SKM-1 treated with dmso at 0.1 percent for 144 hours (cell line): ENCODE measurements around the gene ILKAP.

Experiments used
- DNase-seq: peaks from one replicate; lab custom pipeline; 2025; ENCODE audit not compliant: unreplicated experiment; lab: John Stamatoyannopoulos, UW

Gene ILKAP

DNA sequence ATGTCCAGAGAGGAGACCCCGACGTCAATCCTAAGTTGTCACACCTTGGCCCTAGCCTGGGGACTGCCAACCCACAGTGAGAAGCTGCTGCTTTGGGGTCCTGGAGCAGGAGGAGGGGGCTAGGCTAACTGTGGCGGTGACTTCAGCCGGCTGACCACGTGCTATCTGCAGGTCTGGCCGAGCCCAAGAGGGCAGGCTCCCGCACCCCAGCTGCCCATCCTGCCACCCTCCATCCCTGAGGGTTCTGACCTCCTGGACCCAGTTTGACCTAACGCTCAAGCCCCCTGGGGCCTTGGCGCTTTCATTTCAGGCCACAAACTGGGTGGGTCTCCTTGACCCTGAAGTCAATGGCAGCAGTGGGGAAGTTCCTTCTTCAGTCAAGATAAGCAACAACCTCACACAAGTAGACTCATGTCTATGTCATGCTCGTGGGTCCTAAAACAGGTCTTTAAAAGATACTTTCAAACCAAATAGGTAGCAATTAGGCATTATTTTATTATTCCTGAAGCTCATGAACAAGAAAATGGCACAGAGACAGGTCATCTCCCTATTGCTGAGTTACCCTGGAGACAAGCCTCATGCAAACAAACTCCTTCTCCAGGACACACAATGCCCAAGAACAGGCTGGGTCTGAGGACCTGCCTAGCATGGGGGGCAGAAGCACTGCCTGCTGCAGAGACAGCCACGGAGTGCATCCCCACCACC is 34.1 kb upstream of the ILKAP start:
- DNase-seq: no peak

DNA sequence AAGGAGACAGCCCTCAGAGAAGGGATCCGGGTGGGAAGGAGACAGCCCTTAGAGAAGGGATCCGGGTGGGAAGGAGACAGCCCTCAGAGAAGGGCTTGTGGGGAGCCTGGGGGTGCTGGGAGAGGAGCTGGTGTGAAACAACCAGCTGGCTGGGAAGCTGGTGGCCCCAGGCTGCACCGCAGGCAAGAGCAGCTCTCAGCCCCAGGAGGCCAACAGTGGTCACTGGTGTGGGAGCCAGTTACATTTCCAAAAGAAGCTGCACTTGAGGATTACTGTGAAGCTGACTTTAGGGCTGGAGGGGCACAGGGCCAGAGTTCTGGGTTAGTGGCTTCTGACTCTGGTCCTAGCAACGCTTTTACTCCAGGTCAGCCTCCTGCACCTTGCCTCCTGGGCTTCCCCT is 33.1 kb upstream of the ILKAP start:
- no peak for DNase-seq

DNA sequence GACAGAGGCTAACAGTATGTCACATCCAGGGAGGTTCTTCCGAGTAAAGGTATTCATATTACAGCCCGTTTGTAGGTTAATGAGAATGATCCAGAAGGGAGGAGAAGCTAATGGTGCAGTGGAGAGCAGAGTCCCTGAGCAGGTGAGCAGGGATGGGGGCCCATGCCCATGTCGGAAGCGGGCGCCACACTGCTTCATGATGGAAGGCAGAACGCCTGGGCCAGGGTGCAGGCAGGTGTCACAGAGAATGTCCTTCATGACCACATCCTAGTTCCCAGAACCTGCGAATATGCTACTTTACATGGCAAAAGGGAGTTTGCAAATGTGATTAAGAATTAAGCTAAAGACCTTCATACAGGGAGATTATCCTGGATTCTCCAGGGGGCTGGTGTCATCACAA is 32.4 kb upstream of the ILKAP start:
- no peak for DNase-seq

DNA sequence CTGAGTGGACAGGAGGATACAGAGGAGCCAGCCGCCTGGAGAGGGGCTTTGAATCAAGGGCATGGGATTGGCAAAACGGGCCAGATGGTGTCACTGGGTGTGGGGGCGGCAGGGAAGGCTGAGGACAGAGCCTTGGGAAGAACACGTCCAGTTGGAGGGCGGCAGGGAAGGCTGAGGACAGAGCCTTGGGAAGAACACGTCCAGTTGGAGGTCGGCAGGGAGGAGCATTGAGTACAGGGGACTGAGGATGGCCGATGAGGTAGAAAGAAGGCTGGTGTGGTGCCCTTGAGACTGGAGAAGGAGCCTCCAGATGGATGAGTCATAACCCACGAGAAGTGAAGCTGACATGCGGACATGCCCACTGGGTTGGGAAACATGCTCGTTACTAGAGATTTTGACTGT is 31.8 kb upstream of the ILKAP start:
- no peak for DNase-seq

DNA sequence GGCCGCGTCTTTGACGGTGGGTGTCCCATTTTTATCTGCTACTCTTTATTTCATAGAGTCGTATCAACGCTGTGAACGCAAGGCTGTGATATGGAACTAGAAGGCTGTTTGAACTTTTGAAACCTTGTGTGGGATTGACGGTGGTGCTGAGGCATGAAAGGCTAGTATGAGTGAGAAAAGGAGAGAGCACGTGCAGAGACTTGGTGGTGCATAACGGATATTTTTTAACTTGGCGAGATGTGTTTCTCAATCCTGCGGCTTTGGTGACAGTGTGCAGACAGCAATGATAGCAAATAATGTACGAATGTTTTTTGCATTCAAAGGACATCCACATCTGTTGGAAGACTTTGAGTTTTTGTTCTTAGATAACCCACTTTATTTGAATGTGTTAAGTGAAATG is 30.1 kb upstream of the ILKAP start:
- DNase-seq: no peak

DNA sequence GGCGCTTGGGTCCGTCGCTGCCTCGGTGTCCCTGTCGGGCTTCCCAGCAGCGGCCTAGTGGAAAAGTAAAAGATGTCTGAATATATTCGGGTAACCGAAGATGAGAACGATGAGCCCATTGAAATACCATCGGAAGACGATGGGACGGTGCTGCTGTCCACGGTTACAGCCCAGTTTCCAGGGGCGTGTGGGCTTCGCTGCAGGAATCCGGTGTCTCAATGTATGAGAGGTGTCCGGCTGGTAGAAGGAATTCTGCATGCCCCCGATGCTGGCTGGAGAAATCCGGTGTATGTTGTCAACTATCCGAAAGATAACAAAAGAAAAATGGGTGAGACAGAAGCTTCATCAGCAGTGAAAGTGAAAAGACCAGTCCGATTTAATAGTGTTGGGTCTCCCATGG is 28.3 kb upstream of the ILKAP start:
- DNase-seq: no peak

DNA sequence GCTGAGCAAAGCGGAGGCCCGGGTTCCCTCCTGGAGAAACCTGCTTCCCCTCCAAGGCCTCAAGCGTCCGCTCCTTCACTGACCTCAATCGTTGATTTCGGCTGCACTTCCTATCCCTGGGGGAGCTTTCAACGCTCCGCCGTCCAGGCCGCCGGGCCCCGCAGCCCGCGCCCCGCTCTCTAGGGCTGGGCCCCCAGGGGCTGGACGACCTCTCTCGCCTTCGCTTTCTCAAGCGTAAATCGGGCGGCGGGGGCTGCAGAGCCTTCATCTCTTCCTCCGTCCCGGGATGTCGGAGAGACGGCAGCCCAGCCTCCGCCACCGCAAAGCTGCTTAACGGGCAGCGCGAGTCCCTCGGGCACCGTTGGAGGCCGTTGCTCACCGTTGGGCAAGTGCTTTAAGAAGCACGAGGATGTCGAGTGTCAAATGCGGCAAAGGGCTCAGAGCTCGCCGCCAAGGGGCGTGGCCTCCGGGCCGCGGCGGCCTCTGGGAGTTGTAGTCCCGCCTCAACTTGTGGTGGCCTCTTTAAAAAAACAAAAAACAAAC is 27.8 kb upstream of the ILKAP start:
- DNase-seq: no peak

DNA sequence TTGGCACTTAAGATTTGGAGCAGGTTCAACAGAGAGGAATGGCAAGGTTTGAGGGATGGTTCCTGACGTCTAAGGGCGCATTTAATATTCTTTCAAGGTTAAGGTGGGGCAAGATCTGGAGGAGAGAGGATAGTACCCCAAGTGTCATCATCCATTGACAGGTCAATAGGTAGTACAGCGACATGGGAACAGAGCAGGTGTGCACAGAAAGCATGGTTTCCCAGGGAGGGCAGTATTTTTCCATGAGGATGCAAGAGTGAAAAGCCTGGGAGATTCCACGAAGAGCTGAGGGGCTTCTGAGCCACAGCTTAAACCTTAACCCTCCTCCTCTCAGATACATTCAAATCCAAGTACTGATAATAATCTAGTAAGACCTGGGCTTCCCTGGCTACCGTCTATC is 27.2 kb upstream of the ILKAP start:
- DNase-seq: no peak

DNA sequence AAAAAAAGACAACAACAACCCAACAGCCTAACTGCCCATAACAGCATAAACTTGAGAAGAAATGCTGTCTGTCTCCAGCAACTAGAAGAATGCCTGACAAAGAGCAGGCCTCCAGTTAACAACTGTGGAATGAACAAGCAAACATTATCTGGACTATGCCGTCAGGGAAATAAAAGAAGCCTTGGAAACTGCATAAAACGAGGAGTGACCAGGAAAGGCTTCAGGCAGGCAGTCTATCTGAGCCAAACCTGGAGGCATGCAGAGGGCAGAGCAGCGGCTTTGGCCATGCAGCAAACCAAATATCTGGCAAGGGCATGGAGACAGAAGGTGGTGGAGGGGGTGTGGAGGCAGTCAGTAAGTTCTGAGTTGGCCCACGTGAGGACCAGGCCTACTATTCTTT is 25.2 kb upstream of the ILKAP start:
- no peak for DNase-seq

DNA sequence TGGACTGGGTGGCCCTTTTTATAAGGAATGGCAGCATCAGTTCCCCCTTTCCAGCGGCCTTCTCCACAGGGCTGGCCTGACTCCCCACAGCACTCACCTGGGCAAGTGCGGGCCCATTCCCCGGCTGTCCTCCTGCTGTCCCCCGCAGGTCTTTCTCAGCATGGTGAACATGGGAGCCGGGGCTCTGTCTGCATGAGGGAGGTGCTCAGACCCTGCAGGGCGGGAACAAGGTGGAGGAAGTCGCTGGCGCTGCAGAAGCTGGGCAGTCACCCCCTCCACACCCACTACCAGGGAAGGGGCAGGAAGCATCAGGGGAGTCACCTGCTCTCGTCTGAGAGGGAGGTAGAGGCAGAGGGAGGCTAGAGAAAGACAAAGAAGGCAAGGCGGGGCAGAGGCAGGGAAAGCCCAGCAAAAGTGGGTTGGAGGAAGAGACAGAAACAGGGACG is 24.1 kb upstream of the ILKAP start:
- DNase-seq: no peak

DNA sequence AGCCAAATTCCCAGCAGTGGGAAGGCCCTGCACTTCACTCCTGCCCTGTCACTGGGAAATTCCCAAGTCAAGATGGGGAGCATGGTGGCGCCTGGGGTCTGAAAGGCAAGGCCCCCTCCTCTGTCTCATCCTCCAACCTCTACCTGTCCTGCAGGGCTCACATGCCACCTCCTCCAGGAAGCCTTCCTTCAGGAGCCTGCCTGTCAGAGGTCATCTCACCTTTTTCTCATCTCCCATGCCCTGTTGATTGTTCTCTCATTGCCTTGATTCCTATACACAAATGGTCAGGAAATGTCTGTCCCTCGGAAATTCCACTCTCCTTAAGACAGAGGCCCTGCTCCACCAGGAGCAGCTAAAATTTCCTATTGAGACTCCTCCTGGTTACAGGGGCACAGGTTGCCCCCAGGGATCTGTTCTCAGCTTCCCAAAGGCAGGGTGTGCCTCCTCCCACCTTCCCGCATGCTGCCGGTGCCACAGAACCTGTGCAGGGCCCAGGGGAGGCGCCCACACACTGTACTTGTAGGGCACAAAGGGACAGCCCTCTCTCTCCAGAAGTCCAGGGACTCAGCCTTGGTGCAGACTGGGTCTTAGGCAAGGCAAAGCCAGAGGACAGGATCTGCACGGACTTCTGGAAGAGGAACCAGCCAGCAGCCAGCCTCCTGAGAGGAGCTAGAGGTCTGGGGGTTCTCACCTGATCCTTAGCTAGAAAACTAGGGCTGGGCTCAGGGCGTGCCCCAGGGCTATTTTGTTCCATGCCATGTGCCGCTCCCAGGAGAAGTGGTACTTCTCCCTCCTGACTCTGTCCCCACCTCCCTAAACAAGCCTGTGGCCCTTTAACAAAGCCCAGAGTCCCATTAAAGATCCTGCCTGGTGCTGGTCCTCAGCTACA is 23.4 kb upstream of the ILKAP start:
- DNase-seq: no peak

DNA sequence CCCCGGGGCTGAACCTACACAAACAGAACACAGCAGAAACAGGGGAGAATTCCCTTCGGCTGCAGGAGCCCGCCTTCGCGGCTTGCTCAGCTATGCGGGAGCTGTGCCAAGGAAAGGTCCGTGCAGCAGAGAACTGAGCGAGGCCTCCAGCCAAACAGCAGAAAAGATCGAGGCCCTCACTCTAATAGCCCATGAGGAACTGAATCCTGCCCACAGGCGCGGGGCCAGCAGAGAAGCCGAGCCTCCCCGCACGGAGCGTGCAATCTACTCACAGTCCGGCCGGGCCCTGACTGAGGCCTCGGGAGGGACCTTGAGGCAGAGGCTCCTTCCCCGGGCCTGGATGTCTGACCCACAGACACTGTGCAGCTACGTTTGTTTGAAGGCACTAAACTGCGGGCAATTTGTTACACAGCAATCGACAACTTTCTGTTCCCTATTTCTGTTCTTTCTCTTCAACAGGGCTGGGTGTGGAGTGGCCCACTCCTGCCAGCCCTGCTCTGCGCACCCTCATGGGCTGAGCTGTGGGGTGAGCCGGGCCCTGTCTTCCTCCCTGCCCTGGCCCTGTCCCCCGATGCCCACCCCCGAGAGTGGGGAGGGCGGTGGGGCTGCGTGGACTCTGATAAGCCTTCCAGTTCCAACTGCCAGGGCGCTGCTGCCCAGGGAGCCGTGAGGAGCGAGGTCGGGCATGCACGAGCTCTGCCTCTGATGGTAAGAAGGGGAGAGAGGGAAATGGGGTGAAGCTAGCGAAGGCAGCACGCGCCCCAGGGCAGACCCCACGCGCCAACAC is 22.6 kb upstream of the ILKAP start:
- DNase-seq: no peak

DNA sequence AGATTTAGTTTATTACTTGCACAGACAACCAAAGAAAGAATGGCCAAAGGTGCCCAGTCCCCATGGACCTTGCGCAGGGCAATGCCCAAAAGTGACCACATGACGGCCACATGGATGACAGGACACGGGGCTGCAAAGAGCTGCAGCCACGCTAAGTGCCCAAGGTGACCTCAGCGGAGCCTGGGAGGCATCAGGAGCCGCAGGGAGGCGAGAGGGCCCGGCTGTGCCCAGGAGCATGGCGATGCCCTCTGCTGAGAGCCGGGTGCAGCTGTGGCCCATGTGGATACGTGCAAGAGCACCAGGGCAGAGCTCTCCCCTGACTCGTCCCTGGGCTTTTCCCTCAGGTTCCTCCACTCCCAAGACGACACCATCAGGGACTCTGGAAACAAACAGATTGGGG is 21.6 kb upstream of the ILKAP start:
- no peak for DNase-seq

DNA sequence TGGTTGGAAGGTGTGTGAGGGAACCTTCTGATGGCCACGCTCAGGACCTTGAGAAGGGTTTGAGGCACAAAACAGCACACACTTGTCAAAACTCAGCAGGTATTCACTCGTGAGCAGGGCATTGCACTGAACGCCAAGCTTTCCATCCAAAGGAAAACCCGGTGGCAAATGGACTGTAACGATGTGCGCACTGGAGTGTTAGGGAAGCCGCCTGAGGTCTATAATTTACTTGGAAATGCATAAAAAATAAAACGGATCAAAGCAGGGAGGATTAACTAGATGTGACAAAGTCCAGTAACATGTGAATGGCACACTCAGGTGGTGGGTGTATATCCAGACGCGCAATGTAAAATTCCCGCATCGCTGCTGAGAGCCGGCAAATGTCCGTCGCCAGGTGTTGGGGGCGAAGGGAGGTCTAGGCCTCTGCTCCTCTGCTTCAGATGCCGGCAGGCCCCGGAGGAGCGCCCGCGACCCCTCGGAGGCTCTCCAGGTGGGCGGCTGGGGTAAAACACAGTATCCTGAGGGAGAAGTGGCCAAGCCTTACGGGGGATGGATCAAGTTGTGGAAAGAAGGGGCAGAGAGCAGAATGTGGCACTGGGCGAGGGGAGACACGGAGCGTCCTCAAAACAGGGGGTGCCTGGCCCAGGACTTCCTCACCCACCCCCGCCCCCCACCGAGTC is 21.0 kb upstream of the ILKAP start:
- no peak for DNase-seq

DNA sequence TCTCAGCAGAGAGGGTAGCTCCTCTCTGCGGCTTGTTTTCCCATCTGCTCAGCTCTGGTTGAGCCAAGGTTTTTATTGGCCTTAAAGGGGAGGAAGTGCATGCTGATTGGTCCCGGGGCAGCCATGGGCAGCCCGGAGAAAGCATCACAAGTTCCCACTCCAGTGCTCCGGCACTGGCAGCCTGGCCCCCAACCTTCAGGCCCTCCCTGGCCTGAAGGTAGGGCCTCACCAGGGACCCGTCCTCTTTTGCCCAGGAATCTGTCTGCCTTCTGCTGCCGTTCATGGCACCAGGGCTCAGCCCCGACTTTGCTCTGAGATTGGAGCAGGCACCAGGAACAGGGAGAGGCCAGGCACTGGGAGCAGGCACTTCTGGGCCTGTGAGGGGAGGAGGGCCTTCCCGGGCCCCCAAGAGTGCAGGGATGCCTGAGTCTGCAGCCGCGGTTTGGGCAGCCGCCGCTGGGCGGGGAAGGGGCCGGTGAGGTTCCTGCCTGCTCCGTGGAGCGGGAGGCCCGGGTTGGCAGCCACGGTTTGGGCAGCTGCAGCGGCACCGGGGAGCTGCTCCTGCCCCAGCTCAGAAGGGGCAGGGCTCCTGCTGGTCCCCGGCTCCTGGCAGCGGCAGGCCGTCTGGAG is 17.5 kb upstream of the ILKAP start:
- DNase-seq: no peak

DNA sequence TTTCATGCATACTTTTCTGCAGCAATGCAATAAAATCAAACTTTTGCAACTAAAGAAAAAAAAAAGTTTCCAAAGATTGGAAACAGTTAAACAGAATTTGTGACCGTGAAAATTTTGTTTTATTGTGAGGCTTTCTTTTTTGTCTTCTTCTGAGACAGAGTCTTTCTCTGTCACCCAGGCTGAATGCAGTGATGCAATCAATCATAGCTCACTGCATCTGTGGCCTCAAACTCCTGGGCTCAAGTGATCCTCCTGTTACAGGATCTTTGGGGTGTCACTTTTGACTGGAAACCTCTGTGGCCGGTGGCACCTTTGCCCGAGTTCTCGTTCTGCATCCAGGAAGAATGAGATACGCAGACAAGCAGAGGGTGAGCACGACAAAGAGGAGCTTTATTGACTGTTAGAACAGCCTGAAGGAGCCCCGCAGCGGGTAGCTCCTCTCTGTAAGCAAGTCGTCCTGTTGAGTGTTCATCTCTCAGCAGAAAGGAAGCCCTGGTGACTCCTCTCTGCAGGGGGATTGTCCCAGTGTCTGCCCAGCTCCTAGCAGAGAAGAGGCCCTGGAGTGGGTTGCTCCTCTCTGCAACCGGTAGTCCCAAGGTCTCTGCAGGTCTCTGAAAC is 16.9 kb upstream of the ILKAP start:
- DNase-seq: no peak

DNA sequence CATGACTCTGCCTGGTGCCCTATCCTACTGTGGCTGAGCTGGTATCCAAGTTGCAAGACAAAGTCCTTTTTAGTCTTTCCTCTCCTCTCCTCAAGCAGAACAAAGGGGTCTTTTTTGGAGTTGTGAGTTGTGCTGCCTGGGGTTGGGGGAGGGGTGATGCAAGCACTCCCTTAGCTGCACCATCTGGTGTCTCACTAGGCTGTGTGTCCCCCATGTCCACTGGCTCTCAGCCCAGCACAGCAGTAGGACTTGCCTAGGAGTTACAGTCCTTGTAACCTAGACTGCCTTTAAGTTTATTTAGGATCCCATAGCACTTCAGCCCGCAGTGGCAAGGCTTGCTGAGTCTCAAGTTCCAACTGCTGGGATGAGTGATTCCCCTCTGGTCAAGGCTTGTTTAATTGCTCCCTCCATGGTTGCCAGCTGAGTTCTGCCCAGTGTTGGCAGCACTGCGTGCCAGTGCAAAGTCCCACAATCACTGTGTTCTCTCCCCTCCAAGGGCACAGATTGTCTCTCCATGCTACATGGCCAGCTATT is 13.2 kb upstream of the ILKAP start:
- no peak for DNase-seq

DNA sequence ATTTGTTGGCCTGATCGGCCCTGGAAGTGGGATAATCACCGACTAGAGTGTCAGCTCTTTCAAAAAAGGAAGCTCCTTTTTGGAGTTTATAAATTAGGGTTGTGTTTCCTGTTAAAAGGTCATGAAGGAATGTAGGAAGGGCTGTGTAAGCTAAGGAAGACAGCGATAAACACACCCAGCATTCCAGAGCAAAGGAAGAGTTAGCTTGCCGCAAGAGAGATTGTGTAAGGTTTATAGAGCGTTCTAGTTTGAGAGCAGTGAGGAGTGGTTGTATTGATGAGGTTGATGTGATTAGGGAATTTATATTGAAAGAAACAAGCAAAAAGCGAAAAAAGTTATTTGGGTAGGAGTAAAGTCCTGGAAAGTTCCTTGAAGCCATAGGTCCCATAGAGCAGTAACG is 3.5 kb upstream of the ILKAP start:
- no peak for DNase-seq

DNA sequence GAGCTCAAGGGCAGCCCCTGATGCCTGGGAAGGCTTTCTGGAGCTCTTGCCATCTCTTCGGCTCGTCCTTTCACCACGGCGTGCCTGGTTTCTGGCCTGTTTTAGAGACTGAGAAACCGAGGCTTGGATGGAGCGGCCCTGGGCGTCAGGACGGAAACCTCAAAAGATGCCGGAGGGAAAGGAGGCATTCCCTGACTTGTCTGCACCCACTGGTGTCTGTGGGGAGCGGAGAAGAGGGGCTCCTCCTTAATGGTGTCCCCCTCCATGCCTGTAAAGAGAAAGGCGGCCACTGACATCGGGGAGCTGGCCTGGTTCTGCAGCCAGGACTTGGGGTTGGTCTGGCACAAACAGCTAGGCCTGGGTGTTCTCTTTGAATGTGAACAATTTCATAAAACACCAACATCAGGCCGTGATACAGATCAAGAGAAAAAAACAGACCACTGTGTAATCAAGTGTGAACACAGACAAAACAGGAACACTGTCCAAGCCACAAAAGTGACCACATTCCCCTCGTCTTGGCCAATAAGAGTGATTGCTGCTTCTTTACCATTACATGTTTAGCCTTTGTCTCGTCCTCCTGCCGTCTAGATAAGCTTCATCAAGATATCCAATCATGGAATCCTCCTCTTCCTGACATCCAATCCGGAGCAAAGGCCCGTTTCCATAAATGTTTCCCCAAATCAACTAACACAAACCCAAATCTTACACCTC is 633 bp upstream of the ILKAP start:
- DNase-seq: peak; percentile 90
